ENCODE measurements around the gene ABHD13. TPM values are rescaled to one million over a fixed set of nuclear protein-coding genes. Genes with fewer than 3 reads are reported as not detected.
"Not testable (repeated sequence)": the region's sequence is repeated elsewhere in the genome, so short reads cannot be mapped to it uniquely, and the experiment has no call there.

Gene ABHD13
- total RNA-seq, 2 experiments from 2014 or later = 3.8 to 4.1 TPM

GRCh38 chr13:108267347-108267746 lies 49.2 kb downstream of the ABHD13 start:
- no peak for TF ChIP-seq CTCF (IDR thresholded peaks at IDR 0.05)
- Mint-ChIP-seq H3K27me3 (no peaks in the 10 kb centered on the region), H3K36me3 (ENCODE audit: low read depth) (peaks cover 3% of the 10 kb centered on the region), H3K4me1 (ENCODE audit: low read depth) (peaks cover 34% of the 10 kb centered on the region), H3K27ac (peak overlapping the region; percentile 3), H3K4me3 (no peak overlapping the region), H3K9me3 (no peaks in the 10 kb centered on the region)
- no peak for ATAC-seq
- ChIA-PET POLR2A (no interaction called here), CTCF (no interaction called here)
- DNase-seq = no peak
- intact Hi-C loops (cut with micrococcal nuclease) = loop anchor here (5.0 kb wide), 1 partner anchor 45 kb away; no protein-coding TSS in a partner anchor

GRCh38 chr13:108267855-108268254 lies 49.7 kb downstream of the ABHD13 start:
- H3K4me3 Mint-ChIP-seq; ATAC-seq; H3K36me3 Mint-ChIP-seq (ENCODE audit: low read depth); H3K9me3 Mint-ChIP-seq; H3K27ac Mint-ChIP-seq; H3K27me3 Mint-ChIP-seq; CTCF ChIA-PET; DNase-seq: not testable (repeated sequence)
- intact Hi-C loops (cut with micrococcal nuclease) = loop anchor here (5.0 kb wide), 1 partner anchor 46 kb away; no protein-coding TSS in a partner anchor
- POLR2A ChIA-PET = interaction anchor here (1.2 kb wide), 1 partner anchor 124 kb away, joined by 4 read pairs; no protein-coding TSS in a partner anchor
- H3K4me1 Mint-ChIP-seq (ENCODE audit: low read depth) = peaks cover 35% of the 10 kb centered on the region

- ChIA-PET POLR2A (interaction anchor here (0.9 to 1.2 kb wide), 4 partner anchors 9 to 123 kb away, joined by 3 to 4 read pairs (median 4); no protein-coding TSS in a partner anchor), CTCF (interaction anchor here (1.7 kb wide), 1 partner anchor 17 kb away, joined by 6 read pairs; no protein-coding TSS in a partner anchor)
- DNase-seq = no peak
- Mint-ChIP-seq H3K27ac (peak overlapping the region; percentile 31), H3K27me3 (no peaks in the 10 kb centered on the region), H3K4me1 (ENCODE audit: low read depth) (peaks cover 37% of the 10 kb centered on the region), H3K9me3 (no peaks in the 10 kb centered on the region), H3K36me3 (ENCODE audit: low read depth) (peaks cover 3% of the 10 kb centered on the region), H3K4me3 (no peak overlapping the region)
- no peak for ATAC-seq
- intact Hi-C loops (cut with micrococcal nuclease) = loop anchor here (5.0 kb wide), 1 partner anchor 46 kb away; no protein-coding TSS in a partner anchor
- no peak for TF ChIP-seq CTCF (IDR thresholded peaks at IDR 0.05)
Measured at GRCh38 chr13:108268466-108269112, 50.4 kb downstream of the ABHD13 start.

GRCh38 chr13:108269601-108270328 lies 51.6 kb downstream of the ABHD13 start, which contains the start of gene TNFSF13B:
TSS of gene TNFSF13B (plus strand) at chr13:108269718. CDS start at chr13:108269896, 178 bp downstream.
- peaks cover 37% of the 10 kb centered on the region for H3K4me1 Mint-ChIP-seq (ENCODE audit: low read depth)
- ChIA-PET CTCF (interaction anchor here (1.2 to 1.7 kb wide), 3 partner anchors 16 to 58 kb away, joined by 3 to 6 read pairs (median 3); no protein-coding TSS in a partner anchor), POLR2A (interaction anchor here (0.9 to 1.2 kb wide), 2 partner anchors 11 to 46 kb away, joined by 3 to 4 read pairs; no protein-coding TSS in a partner anchor)
- H3K9me3 Mint-ChIP-seq = no peaks in the 10 kb centered on the region
- peaks cover 3% of the 10 kb centered on the region for H3K36me3 Mint-ChIP-seq (ENCODE audit: low read depth)
- intact Hi-C loops (cut with micrococcal nuclease) = loop anchor here (5.0 kb wide), 1 partner anchor 47 kb away; no protein-coding TSS in a partner anchor
- TF ChIP-seq CTCF (IDR thresholded peaks at IDR 0.05) = peak; percentile 31
- H3K4me3 Mint-ChIP-seq = peak within 1 kb of the TSS; percentile 74
- H3K27me3 Mint-ChIP-seq = no peaks in the 10 kb centered on the region
- ATAC-seq = peak; percentile 86
- peak within 1 kb of the TSS; percentile 83 for H3K27ac Mint-ChIP-seq
- DNase-seq = peak; percentile 76

GRCh38 chr13:108270442-108270841 lies 52.2 kb downstream of the ABHD13 start:
- Mint-ChIP-seq H3K36me3 (ENCODE audit: low read depth) (peaks cover 3% of the 10 kb centered on the region), H3K4me3 (peak overlapping the region; percentile 74), H3K27me3 (no peaks in the 10 kb centered on the region), H3K4me1 (ENCODE audit: low read depth) (peaks cover 37% of the 10 kb centered on the region), H3K9me3 (no peaks in the 10 kb centered on the region), H3K27ac (peak overlapping the region; percentile 83)
- no peak for ATAC-seq
- CTCF ChIA-PET = interaction anchor here (1.2 to 1.7 kb wide), 3 partner anchors 15 to 59 kb away, joined by 3 to 6 read pairs (median 3); no protein-coding TSS in a partner anchor
- intact Hi-C loops (cut with micrococcal nuclease) = no loop called here
- DNase-seq = peak; percentile 8
- no peak for TF ChIP-seq CTCF (IDR thresholded peaks at IDR 0.05)
- POLR2A ChIA-PET = no interaction called here
